Keratinocyte (primary cell): ENCODE measurements around the gene SERPINB4. TPM values are rescaled to one million over a fixed set of nuclear protein-coding genes. Genes with fewer than 3 reads are reported as not detected.
A peak's percentile ranks its signal among the peaks of the same experiment; 100 is the strongest.

Source experiments
- DNase-seq: peaks from one replicate; pipeline ENCODE4 v3.0.0-alpha.2; 2011; ENCODE audit warnings: low read depth, missing footprints, low spot score
- FAIRE-seq: peaks from 2 replicates; lab custom pipeline; 2011; peaks lifted over from hg19 to GRCh38; lab: Jason Lieb, UNC
- H2AFZ ChIP-seq: 2 replicates; pipeline ENCODE4 v1.6.0; 2012; ENCODE audit warnings: low read length, control low read depth, inconsistent platforms; ENCODE audit not compliant: control insufficient read depth
- H3K27ac ChIP-seq: 2 replicates; pipeline ENCODE4 v1.5.1; 2011; ENCODE audit warnings: low read length; ENCODE audit not compliant: control insufficient read depth, insufficient read depth
- H3K27me3 ChIP-seq: 3 replicates; pipeline ENCODE4 v1.6.0; 2011; ENCODE audit warnings: low read length; ENCODE audit not compliant: control insufficient read depth, insufficient read depth; ENCODE audit errors: extremely low read depth
- H3K36me3 ChIP-seq, 2 experiments: 2 replicates in 1 of 2; 3 replicates in 1 of 2; pipeline ENCODE4 v1.5.1; 2011; ENCODE audit warnings: low read length in 2 of 2, mild to moderate bottlenecking in 1 of 2; ENCODE audit not compliant: control insufficient read depth in 2 of 2, insufficient read depth in 2 of 2; ENCODE audit errors: extremely low read depth in 1 of 2
- H3K4me1 ChIP-seq: 3 replicates; pipeline ENCODE4 v1.5.1; 2011; ENCODE audit warnings: low read length; ENCODE audit not compliant: control insufficient read depth, insufficient read depth; ENCODE audit errors: extremely low read depth
- H3K4me2 ChIP-seq: 3 replicates; pipeline ENCODE4 v1.6.0; 2011; ENCODE audit warnings: low read depth, low read length; ENCODE audit not compliant: control insufficient read depth, insufficient read depth; ENCODE audit errors: extremely low read depth
- H3K4me3 ChIP-seq, 3 experiments: fragments of 200-600 bp in 1 of 3; sonication (generic) in 1 of 3; 2 replicates in 2 of 3; 3 replicates in 1 of 3; pipeline ENCODE4 v1.5.1; 2011 to 2016; ENCODE audit warnings: low read length in 3 of 3, mild to moderate bottlenecking in 3 of 3, control low read depth in 2 of 3, inconsistent platforms in 1 of 3, low read depth in 1 of 3, mixed read lengths in 1 of 3, mixed run types in 1 of 3, moderate library complexity in 1 of 3; ENCODE audit not compliant: control insufficient read depth in 2 of 3, insufficient read depth in 2 of 3; ENCODE audit errors: extremely low read depth in 1 of 3
- H3K79me2 ChIP-seq: 2 replicates; pipeline ENCODE4 v1.6.0; 2012; ENCODE audit warnings: low read length; ENCODE audit not compliant: control insufficient read depth, insufficient read depth
- H3K9ac ChIP-seq: 3 replicates; pipeline ENCODE4 v1.6.0; 2011; ENCODE audit warnings: low read length; ENCODE audit not compliant: control insufficient read depth, insufficient read depth; ENCODE audit errors: extremely low read depth
- H3K9me1 ChIP-seq: 3 replicates; pipeline ENCODE4 v1.6.0; 2011; ENCODE audit warnings: low read length; ENCODE audit not compliant: control insufficient read depth, insufficient read depth; ENCODE audit errors: extremely low read depth
- H3K9me3 ChIP-seq: 2 replicates; pipeline ENCODE4 v1.5.1; 2012; ENCODE audit warnings: low read depth, low read length; ENCODE audit not compliant: control insufficient read depth
- H4K20me1 ChIP-seq: 3 replicates; pipeline ENCODE4 v1.6.0; 2011; ENCODE audit warnings: low read length; ENCODE audit not compliant: control insufficient read depth, insufficient read depth; ENCODE audit errors: extremely low read depth
- EZH2 ChIP-seq: IDR thresholded peaks from one replicate; pipeline ENCODE4 v1.6.1; 2012; ENCODE audit warnings: inconsistent platforms, mild to moderate bottlenecking, low read length, moderate library complexity
- dilution Hi-C: fragments of 300-500 bp; cut with MboI; formaldehyde crosslinking; loops from one replicate; pipeline ENCODE4 v1.7.0; 2020; ENCODE audit warnings: low sequenced_read_pairs; ENCODE audit not compliant: extremely low pct_ligation_motif_present
- polyA plus RNA-seq, 5 experiments: library from polyadenylated mRNA; depleted of rRNA in 3 of 5; stranded (reverse) in 3 of 5; stranded (forward) in 1 of 5; unstranded in 1 of 5; fragments of >200 nt; gene quantifications; 1 replicate in 1 of 5; 2 replicates in 3 of 5; 3 replicates in 1 of 5; pipeline versions ENCODE4 v1.2.1 to v1.2.3, GENCODE V29; 2011 to 2012; ENCODE audit warnings: missing spikeins in 2 of 5, low read depth in 1 of 5, low replicate concordance in 1 of 5
- TF ChIP-seq, protein P1 (sequence below), 3 experiments: IDR thresholded peaks in 1 of 3; conservative IDR thresholded peaks in 1 of 3; optimal IDR thresholded peaks in 1 of 3; 2 replicates in 2 of 3; 3 replicates in 1 of 3; pipeline versions ENCODE3 to v1.5.1; 2011; ENCODE audit warnings: low read length in 3 of 3, mild to moderate bottlenecking in 3 of 3, moderate library complexity in 2 of 3, control low read depth in 1 of 3, inconsistent platforms in 1 of 3; ENCODE audit not compliant: insufficient read depth in 2 of 3; ENCODE audit errors: extremely low read depth in 1 of 3

Gene SERPINB4
- polyA plus RNA-seq, 1 donor (not counting 4 experiments of a cell fraction or from before 2014, with no cell fraction given): 2.4 TPM

DNA sequence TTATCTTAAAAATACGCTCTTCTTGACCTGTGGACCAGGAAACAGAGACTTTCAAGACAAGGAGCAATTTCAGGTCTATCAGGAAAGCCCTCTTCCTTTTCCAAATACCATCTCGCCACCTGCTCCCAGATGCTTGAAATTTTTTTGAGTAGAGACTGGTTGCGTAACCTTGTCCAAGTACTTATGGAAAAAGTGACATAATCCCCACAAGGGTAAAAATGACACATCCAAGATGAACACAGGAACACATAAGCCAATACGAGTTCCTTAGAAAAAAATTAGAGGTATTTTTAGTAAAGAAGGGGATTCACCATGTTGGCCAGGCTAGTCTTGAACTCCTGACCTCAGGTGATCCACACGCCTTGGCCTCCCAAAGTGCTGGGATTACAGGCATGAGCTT lies 55.1 kb downstream of the SERPINB4 start:
- Histone ChIP-seq H3K4me2 (no peak overlapping the region), H3K36me3 (peaks cover 0 to 14% of the 10 kb centered on the region in 2 experiments), H3K79me2 (no peaks in the 10 kb centered on the region), H2AFZ (no peak overlapping the region), H3K4me3 (peak overlapping the region in 1 of 3 experiments; percentile 52), H3K4me1 (peaks cover 46% of the 10 kb centered on the region), H3K9ac (no peak overlapping the region), H4K20me1 (no peaks in the 10 kb centered on the region), H3K9me1 (no peaks in the 10 kb centered on the region), H3K9me3 (no peaks in the 10 kb centered on the region), H3K27me3 (no peaks in the 10 kb centered on the region), H3K27ac (no peak overlapping the region)
- dilution Hi-C loops: no loop called here
- no peak for DNase-seq
- no peak for TF ChIP-seq EZH2
- TF ChIP-seq, protein P1, sequence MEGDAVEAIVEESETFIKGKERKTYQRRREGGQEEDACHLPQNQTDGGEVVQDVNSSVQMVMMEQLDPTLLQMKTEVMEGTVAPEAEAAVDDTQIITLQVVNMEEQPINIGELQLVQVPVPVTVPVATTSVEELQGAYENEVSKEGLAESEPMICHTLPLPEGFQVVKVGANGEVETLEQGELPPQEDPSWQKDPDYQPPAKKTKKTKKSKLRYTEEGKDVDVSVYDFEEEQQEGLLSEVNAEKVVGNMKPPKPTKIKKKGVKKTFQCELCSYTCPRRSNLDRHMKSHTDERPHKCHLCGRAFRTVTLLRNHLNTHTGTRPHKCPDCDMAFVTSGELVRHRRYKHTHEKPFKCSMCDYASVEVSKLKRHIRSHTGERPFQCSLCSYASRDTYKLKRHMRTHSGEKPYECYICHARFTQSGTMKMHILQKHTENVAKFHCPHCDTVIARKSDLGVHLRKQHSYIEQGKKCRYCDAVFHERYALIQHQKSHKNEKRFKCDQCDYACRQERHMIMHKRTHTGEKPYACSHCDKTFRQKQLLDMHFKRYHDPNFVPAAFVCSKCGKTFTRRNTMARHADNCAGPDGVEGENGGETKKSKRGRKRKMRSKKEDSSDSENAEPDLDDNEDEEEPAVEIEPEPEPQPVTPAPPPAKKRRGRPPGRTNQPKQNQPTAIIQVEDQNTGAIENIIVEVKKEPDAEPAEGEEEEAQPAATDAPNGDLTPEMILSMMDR (optimal IDR thresholded peaks at IDR 0.05 in 1 of 3, IDR thresholded peaks at IDR 0.05 in 1 of 3, conservative IDR thresholded peaks at IDR 0.05 in 1 of 3; ENCODE audit: extremely low read depth in 1 of 3, insufficient read depth in 2 of 3, low read length in 3 of 3): no peak
- no peak for FAIRE-seq

Other genes starting within 250 kb of the SERPINB4 start
- 45.7 to 65.3 TPM (median 54.9 TPM) in 3 replicates for gene VPS4B, start 221.8 kb downstream of the SERPINB4 start, polyA plus RNA-seq
- gene SERPINB5, start 167.3 kb downstream of the SERPINB4 start, polyA plus RNA-seq: 473 to 1,046 TPM (median 833 TPM) in 3 replicates
- gene SERPINB12, start 101.9 kb downstream of the SERPINB4 start, polyA plus RNA-seq: 0.05 to 0.21 TPM (median 0.10 TPM) in 3 replicates
- gene SERPINB13, start 56.9 kb downstream of the SERPINB4 start, polyA plus RNA-seq: 15.5 to 69.8 TPM (median 44.6 TPM) in 3 replicates
- 3.8 to 26.8 TPM (median 12.7 TPM) in 3 replicates for gene SERPINB3, start 17.6 kb upstream of the SERPINB4 start, polyA plus RNA-seq
- gene SERPINB11, start 58.7 kb upstream of the SERPINB4 start, polyA plus RNA-seq: not detected in 3 replicates
- 293 to 589 TPM (median 408 TPM) in 3 replicates for gene SERPINB7, start 131.2 kb upstream of the SERPINB4 start, polyA plus RNA-seq
- 555 to 1,052 TPM (median 733 TPM) in 3 replicates for gene SERPINB2, start 243.4 kb upstream of the SERPINB4 start, polyA plus RNA-seq